ENCODE results near the gene MLANA.
A peak's percentile ranks its signal among the peaks of the same experiment; 100 is the strongest.
"Not testable (repeated sequence)": the region's sequence is repeated elsewhere in the genome, so short reads cannot be mapped to it uniquely, and the experiment has no call there.

Gene MLANA

DNA sequence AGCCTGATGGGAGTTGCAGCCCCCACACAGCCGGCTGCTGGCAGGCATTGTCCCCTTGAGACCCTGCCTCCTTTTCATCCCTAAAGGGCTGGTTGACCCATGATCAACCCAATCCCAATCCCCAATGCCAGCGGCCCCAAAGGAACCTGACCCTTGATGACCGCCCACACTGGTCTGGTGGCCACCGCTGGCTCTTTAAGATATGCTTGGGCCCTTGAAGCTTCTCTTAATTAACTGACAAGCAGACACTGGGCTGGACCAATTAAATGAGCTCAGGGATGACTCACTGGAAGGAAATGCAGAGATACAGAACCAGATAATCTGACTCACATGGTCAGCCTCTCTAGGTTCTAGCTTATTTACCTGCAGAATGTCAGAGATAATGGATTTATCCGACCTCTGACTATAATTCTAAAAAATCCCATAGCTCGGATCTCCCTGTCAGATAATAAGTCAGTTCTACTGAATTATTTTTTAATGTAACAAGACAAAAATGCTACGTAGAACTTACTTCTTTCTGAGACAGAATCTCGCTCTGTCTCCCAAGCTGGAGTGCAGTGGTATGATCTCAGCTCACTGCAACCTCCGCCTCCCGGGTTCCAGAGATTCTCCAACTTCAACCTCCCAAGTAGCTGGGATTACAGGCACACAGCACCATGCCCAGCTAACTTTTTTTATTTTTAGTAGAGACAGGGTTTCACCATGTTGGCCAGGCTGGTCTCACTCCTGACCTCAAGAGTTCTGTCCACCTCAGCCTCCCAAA is 11.1 kb upstream of the MLANA start:
- ATAC-seq (ENCODE audit: low read depth) (peak; percentile 98), DNase-seq (ENCODE audit: low spot score) (no peak)
- Histone ChIP-seq H3K27ac (ENCODE audit: poor library complexity, severe bottlenecking) (peak overlapping the region; percentile 80), H3K27me3 (ENCODE audit: insufficient read depth, poor library complexity, severe bottlenecking) (no peaks in the 10 kb centered on the region), H3K4me3 (ENCODE audit: severe bottlenecking) (no peak overlapping the region), H3K9me3 (ENCODE audit: severe bottlenecking) (no peaks in the 10 kb centered on the region), H3K4me1 (ENCODE audit: insufficient read depth, poor library complexity, severe bottlenecking) (peaks cover 11% of the 10 kb centered on the region), H3K36me3 (ENCODE audit: low read depth) (no peaks in the 10 kb centered on the region)
- TF ChIP-seq, protein P1, sequence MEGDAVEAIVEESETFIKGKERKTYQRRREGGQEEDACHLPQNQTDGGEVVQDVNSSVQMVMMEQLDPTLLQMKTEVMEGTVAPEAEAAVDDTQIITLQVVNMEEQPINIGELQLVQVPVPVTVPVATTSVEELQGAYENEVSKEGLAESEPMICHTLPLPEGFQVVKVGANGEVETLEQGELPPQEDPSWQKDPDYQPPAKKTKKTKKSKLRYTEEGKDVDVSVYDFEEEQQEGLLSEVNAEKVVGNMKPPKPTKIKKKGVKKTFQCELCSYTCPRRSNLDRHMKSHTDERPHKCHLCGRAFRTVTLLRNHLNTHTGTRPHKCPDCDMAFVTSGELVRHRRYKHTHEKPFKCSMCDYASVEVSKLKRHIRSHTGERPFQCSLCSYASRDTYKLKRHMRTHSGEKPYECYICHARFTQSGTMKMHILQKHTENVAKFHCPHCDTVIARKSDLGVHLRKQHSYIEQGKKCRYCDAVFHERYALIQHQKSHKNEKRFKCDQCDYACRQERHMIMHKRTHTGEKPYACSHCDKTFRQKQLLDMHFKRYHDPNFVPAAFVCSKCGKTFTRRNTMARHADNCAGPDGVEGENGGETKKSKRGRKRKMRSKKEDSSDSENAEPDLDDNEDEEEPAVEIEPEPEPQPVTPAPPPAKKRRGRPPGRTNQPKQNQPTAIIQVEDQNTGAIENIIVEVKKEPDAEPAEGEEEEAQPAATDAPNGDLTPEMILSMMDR (IDR thresholded peaks at IDR 0.05; ENCODE audit: poor library complexity, severe bottlenecking): no peak

DNA sequence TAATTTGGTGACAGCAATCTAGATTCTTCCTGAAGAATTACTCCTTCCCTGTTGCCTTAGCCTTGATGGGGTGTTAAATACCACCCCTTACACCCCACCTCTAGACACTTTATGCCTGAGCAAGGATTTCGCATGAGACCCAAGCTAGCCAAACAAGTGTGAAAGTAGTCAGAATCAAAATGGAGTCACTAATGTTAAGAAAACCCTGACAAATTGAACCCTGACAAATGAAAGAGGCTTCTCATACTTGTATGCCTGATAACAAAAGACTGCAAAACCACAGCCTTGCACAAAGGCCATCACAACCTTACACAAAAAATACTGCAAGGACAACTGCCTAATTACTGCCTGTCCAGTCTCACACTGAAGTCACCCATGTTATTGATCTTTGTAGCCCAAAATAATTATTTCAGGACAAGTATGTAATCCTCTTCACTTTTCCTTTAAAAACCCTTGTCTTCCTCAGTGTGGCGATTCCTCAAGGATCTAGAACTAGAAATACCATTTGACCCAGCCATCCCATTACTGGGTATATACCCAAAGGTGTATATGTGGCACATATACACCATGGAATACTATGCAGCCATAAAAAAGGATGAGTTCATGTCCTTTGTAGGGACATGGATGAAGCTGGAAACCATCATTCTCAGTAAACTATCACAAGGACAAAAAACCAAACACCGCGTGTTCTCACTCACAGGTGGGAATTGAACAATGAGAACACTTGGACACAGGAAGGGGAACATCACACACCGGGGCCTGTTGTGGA is 8.3 kb upstream of the MLANA start:
- not testable (repeated sequence) for H3K27ac ChIP-seq (ENCODE audit: poor library complexity, severe bottlenecking); H3K27me3 ChIP-seq (ENCODE audit: insufficient read depth, poor library complexity, severe bottlenecking); H3K9me3 ChIP-seq (ENCODE audit: severe bottlenecking); H3K4me3 ChIP-seq (ENCODE audit: severe bottlenecking); ATAC-seq (ENCODE audit: low read depth); DNase-seq (ENCODE audit: low spot score); H3K36me3 ChIP-seq (ENCODE audit: low read depth)
- peaks cover 11% of the 10 kb centered on the region for H3K4me1 ChIP-seq (ENCODE audit: insufficient read depth, poor library complexity, severe bottlenecking)

DNA sequence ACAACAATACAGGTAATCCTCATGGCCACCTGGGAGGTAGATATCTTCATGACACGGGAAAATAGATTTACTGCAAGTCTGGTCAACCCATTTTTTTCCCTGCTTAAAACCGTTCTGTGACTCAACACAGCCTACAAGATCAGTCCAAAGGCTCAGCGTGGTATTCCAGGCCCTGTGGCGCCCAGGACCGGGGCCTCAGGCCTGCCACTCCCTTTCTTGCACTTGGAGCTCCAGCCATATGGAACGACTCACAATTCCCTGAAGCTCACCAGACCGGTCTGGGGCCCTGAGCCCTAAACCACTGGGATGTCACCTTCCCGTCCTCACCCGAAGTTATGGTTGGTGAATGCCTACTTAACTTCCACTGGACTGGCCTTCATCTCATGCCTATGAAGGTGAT is 6.5 kb upstream of the MLANA start:
- ATAC-seq (ENCODE audit: low read depth) (no peak), DNase-seq (ENCODE audit: low spot score) (no peak)
- Histone ChIP-seq H3K27me3 (ENCODE audit: insufficient read depth, poor library complexity, severe bottlenecking) (no peaks in the 10 kb centered on the region), H3K36me3 (ENCODE audit: low read depth) (no peaks in the 10 kb centered on the region), H3K9me3 (ENCODE audit: severe bottlenecking) (no peaks in the 10 kb centered on the region), H3K4me1 (ENCODE audit: insufficient read depth, poor library complexity, severe bottlenecking) (peaks cover 9% of the 10 kb centered on the region), H3K4me3 (ENCODE audit: severe bottlenecking) (no peak overlapping the region), H3K27ac (ENCODE audit: poor library complexity, severe bottlenecking) (no peak overlapping the region)
- TF ChIP-seq, protein P1 (IDR thresholded peaks at IDR 0.05; ENCODE audit: poor library complexity, severe bottlenecking): no peak

DNA sequence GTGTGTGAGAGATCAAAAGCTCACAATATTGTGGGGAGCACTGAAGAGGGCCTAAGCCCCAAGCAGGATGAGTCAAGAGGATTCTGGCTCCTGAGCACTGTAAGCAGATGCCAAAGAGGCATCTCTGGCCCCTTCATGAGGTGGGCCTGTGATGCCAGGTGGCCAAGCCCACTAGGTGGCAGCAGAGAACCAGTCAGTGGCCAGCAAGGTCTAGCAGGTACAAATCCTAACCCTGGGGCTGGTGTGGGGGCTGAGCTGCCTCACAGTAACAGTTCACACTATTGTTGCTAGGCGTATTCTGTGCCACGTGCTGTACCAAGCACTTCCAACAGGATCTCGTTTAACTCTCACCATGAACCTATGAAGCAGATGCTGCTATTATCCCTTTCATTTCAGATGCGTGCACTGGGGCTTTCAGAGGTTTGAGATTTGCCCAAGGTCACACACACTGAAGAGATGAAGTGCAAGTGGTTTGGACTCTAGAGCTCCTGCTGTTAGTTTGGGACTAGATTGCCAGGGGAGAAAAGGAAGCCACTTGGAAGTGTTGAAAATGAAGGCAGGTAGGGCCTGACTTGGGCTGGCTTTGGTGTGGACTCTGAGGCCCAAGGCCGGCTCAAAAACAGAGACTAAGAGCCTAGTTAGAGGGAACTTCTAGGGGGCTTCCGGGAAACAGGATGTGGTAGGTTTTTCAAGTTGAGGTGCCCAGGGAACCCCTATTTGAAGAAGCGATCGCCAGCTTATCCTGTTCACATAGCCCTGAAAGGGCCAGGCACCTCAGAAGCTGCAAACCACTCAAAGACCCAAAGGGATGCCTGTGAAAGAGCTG is 4.4 kb upstream of the MLANA start:
- Histone ChIP-seq H3K27ac (ENCODE audit: poor library complexity, severe bottlenecking) (no peak overlapping the region), H3K9me3 (ENCODE audit: severe bottlenecking) (no peaks in the 10 kb centered on the region), H3K36me3 (ENCODE audit: low read depth) (no peaks in the 10 kb centered on the region), H3K27me3 (ENCODE audit: insufficient read depth, poor library complexity, severe bottlenecking) (no peaks in the 10 kb centered on the region), H3K4me3 (ENCODE audit: severe bottlenecking) (no peak overlapping the region), H3K4me1 (ENCODE audit: insufficient read depth, poor library complexity, severe bottlenecking) (no peaks in the 10 kb centered on the region)
- TF ChIP-seq, protein P1 (IDR thresholded peaks at IDR 0.05; ENCODE audit: poor library complexity, severe bottlenecking): peak; percentile 95
- DNase-seq (ENCODE audit: low spot score): no peak
- ATAC-seq (ENCODE audit: low read depth): peak; percentile 92

DNA sequence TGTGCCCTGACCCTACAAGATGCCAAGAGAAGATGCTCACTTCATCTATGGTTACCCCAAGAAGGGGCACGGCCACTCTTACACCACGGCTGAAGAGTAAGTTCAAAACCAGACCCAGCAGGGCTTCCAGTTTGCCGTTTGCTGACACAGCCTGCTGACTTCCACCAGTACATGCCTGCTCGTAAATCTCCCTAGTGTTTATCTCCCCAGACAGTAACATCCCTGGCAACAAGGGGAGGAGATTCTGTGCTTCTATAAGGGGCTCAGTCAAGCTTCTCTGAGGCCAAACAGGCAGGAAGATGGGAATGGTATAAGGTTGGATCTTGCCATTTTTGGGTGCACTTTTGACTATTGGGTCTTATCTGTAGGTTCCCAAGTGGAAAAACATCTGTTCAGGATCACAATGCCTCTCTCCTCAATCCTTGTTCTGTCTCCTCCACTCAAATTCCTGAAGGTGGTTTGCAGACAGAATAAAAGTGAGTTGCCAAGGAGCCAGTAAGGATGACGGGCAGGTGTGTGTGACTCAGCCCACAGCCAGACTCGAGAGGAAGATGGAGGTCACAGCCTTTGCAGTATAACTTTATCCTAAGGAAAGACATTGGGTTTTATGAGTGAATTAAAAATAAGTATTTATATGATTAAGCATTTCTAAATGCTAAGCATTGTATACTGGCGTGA is 1.9 kb downstream of the MLANA start:
- Histone ChIP-seq H3K27me3 (ENCODE audit: insufficient read depth, poor library complexity, severe bottlenecking) (no peaks in the 10 kb centered on the region), H3K9me3 (ENCODE audit: severe bottlenecking) (no peaks in the 10 kb centered on the region), H3K36me3 (ENCODE audit: low read depth) (no peaks in the 10 kb centered on the region), H3K4me3 (ENCODE audit: severe bottlenecking) (no peak overlapping the region), H3K27ac (ENCODE audit: poor library complexity, severe bottlenecking) (no peak overlapping the region), H3K4me1 (ENCODE audit: insufficient read depth, poor library complexity, severe bottlenecking) (no peaks in the 10 kb centered on the region)
- TF ChIP-seq, protein P1 (IDR thresholded peaks at IDR 0.05; ENCODE audit: poor library complexity, severe bottlenecking): no peak
- ATAC-seq (ENCODE audit: low read depth) (peak; percentile 70; the same call in 2 of the 3 replicates), DNase-seq (ENCODE audit: low spot score) (no peak)

Data from RWPE2 (cell line).